IPS-15b (cell line): Measurements from ENCODE around the gene CTSW.

Experiments used
- H3K27me3 ChIP-seq: one replicate; pipeline ENCODE4 v1.6.1; 2013; ENCODE audit warnings: low read length; ENCODE audit not compliant: control insufficient read depth, insufficient read depth
- H3K36me3 ChIP-seq: one replicate; pipeline ENCODE4 v1.6.1; 2013; ENCODE audit warnings: low read length; ENCODE audit not compliant: control insufficient read depth, insufficient read depth
- H3K4me1 ChIP-seq: one replicate; pipeline ENCODE4 v1.6.1; 2013; ENCODE audit warnings: mild to moderate bottlenecking, low read length; ENCODE audit not compliant: control insufficient read depth, insufficient read depth
- H3K4me3 ChIP-seq: one replicate; pipeline ENCODE4 v1.5.1; 2013; ENCODE audit warnings: low read depth, low read length
- H3K9ac ChIP-seq: one replicate; pipeline ENCODE4 v1.6.1; 2013; ENCODE audit warnings: low read depth, mild to moderate bottlenecking, low read length
- H3K9me3 ChIP-seq: one replicate; pipeline ENCODE4 v1.6.1; 2013; ENCODE audit warnings: mild to moderate bottlenecking, low read length; ENCODE audit not compliant: control insufficient read depth, insufficient read depth

Gene CTSW

DNA sequence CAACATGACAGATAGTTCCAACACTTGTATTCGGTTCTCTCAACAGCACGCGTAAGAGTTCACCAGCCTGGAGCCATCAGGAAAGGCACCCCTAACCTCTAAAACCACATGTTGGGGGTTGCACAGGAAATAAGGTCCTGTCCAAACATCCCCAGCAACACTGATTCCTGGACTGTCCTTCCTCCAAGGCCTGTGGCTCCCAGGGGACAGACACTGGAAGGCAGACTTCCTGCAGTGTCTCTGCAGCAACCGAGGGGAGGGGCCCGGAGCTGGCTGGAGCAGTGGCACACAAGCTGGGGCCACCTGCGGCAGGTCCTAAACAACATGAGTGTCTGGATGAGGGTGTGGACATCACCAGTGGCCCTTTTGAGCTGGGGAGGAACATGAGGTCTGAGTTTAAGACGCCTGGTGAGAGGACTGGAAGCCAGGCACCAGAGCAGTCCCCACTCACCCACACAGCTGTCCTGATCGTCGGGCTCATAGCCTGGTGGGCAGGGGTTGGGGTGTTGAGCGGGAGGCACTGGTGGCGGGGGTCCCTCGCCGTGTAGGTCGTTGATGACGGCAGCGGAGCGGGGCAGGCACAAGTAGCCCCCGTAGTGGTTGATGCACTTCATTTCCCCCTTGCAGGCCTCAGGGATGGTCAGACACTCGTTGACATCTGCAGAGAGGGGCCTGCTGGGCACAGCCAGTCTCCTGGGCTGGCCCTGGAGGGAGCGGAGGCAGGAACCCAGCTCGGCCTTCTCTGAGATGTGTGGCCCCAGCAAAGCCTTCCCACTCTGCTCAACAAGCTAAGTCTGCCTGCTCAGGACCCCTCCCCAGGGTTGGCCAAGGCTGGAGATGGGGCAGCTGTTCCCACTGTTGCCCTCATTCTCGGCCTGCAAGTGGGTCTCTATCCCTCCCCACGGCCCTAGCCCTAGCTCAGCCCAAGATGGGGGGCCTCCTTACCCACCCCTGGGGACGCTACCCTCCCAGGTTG lies 8.6 kb upstream of the CTSW start:
- H3K4me3 ChIP-seq: no peak overlapping the region
- H3K9ac ChIP-seq: no peak overlapping the region
- H3K4me1 ChIP-seq: no peaks in the 10 kb centered on the region
- no peaks in the 10 kb centered on the region for H3K9me3 ChIP-seq
- H3K36me3 ChIP-seq: no peaks in the 10 kb centered on the region
- H3K27me3 ChIP-seq: peaks cover 15% of the 10 kb centered on the region

DNA sequence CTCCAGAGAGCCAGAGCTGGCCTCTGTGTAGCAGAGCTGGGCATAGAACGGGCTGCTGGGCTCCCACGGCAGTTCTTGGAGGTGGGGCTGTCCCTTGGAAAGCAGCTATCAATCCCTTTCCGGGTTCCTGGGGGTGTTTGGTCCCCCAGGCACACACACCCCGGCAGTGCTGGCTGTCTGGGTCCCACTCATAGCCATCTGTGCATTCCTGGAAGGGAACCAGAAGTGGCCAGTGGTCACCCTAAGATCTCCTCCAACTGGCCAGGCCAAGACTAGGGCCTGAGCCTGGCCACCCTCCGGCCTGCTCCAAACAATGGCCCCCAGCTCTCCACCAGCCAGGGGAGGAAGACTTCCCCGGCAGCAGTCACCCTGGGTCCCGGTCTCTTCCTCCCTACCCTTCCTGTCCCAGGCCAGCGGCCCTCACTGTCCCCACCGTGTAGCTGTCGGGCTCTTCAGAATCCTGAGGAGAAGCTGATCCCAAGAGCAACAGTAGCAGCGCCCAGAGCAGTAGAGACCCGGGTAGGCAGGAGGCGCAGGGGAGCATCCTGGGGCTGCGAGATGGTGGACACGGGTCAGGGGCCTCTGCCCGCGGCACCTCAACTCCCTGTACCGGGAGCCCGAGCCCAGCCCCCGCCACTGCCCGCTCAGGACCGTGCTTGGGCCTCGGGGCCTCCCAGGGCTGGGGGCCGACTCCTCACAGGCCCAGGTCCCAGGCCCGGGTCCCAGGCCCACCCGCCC lies 7.7 kb upstream of the CTSW start:
- Histone ChIP-seq H3K9me3 (no peaks in the 10 kb centered on the region), H3K9ac (no peak overlapping the region), H3K4me3 (peak overlapping the region; percentile 32), H3K36me3 (no peaks in the 10 kb centered on the region), H3K4me1 (no peaks in the 10 kb centered on the region), H3K27me3 (peaks cover 15% of the 10 kb centered on the region)

DNA sequence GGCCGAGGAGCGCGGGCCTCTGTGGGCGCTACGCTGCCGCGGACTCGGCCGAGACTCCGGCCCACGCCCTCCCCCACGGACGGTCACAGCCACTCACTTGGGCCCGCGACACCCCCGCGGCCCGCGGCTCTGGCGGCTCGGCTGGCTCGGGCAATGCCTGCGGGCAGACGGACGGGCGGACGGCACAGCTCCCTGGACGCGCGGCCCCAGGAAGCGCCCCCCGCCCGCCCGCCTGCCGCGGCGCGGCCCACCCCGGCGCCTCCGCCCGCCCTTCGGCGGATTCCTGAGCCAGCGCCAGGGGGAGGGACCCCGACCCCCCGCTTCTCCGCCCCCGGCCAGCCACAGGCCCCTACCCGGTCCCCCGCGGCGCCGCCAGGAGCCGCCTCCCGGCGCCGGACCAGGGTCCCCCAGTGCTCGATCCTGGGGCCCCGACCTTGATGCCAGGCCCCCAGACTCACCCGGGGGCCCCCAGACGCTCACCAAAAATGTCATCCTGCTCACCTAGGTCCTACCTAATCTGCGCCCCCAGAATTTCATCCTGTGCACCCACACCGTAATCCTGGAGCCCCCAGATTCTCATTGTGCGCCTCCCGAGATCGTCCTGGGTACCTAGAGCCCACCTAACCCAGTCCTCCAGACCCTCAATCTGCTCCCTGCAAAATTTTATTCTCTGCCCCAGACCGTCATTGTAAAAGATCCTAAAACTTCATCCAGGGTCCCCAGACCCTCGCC lies 6.9 kb upstream of the CTSW start, which contains the start of gene EFEMP2:
Gene EFEMP2, minus strand, starts transcription at position 215 of the 732 bp plus-strand sequence. CDS start 446 bp downstream, outside the sequence.
- Histone ChIP-seq H3K9ac (no peak within 1 kb of the TSS), H3K36me3 (no peaks in the 10 kb centered on the region), H3K9me3 (no peaks in the 10 kb centered on the region), H3K4me1 (no peaks in the 10 kb centered on the region), H3K4me3 (peak within 1 kb of the TSS; percentile 82), H3K27me3 (peaks cover 15% of the 10 kb centered on the region)

DNA sequence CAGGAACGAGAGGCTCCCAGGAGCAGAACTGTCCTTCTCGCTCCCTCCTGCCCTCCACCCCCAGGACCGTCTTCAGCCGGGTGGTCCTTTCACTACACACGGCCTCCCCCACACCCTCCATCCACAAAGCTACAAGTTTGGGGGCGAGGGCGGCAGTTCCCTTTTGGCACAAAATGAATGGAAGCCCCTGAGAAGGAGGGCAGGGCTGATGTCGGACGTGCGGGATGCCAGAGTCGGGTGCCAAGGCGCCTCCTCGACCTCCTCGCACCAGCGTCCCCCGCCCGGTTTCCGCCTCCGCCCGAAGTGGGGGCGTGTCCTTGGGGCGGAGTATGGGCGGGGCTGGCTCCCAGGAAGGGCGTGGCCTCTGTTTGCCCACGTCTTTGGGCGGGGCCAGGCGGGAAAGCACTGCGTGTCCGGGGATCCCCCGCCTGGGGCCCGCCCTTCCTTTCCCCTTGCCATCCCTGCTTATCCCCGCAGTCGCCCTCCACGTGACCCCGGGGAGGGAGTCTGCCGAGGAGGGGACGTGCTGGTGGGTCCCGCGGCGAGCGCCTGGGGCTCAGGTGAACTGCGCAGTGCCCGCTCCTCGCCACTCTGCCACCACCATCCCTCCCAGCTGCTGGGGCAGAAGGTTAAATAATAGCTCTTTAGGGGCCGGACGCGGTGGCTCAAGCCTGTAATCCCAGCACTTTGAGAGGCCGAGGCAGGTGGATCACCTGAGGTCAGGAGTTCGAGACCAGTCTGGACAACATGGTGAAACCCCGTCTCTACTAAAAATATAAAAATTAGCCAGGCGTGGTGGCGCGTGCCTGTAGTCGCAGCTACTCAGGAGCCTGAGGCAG lies 6.1 kb upstream of the CTSW start:
- H3K9ac ChIP-seq: no peak overlapping the region

DNA sequence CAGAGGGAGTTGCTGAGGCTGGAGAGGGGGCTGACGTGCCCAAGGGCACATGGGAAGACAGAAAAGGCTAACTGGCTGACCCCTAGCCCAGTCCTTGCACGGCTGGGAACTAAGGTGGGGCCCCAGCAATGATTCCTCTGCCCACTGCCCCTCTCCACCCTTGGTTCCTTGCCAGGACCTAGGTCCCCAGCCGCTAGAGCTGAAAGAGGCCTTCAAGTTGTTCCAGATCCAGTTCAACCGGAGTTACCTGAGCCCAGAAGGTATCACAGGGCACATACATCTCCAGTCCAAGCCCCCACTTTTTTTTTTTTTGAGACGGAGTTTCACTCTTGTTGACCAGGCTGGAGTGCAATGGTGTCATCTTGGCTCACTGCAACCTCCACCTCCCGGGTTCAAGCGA lies 390 bp downstream of the CTSW start:
- Histone ChIP-seq H3K27me3 (no peaks in the 10 kb centered on the region), H3K36me3 (peaks cover 31% of the 10 kb centered on the region), H3K9me3 (no peaks in the 10 kb centered on the region), H3K4me1 (no peaks in the 10 kb centered on the region), H3K9ac (no peak overlapping the region), H3K4me3 (no peak overlapping the region)

More for the DNA sequence above, 6.1 kb upstream of the CTSW start:
- H3K4me1 ChIP-seq: no peaks in the 10 kb centered on the region
- H3K9me3 ChIP-seq: no peaks in the 10 kb centered on the region
- H3K27me3 ChIP-seq: peaks cover 14% of the 10 kb centered on the region
- H3K36me3 ChIP-seq: no peaks in the 10 kb centered on the region
- H3K4me3 ChIP-seq: peak overlapping the region; percentile 82

DNA sequence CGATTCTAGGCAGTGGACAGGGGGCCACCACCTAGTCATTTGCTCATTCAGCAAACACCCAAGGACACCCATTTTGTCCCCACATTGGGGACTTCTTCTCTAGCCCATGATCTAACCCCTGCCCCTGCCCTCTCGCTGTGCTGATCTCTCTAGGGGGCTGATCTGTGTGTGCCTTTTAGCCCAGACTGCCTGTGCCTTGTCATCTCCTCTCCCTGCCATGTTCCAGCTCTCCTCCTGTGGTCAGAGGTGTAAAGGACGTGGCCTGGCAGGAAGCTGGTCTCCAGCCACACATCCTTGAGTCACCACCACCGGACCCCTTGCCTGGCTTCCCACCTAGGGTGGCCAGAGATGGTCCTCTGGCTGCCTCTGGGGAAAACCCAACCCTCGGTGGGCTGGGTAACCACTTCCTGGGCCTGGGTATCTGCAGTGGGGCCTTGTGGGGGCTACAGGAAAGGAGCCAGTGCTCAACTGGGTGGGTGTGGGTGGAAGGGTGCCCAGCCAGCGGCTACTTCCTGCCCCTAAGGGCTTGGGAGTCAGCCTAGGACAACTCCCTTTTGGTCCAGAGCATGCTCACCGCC lies 1.3 kb downstream of the CTSW start:
- no peaks in the 10 kb centered on the region for H3K9me3 ChIP-seq
- no peaks in the 10 kb centered on the region for H3K4me1 ChIP-seq
- no peak overlapping the region for H3K4me3 ChIP-seq
- H3K27me3 ChIP-seq: no peaks in the 10 kb centered on the region
- peaks cover 35% of the 10 kb centered on the region for H3K36me3 ChIP-seq
- H3K9ac ChIP-seq: no peak overlapping the region

DNA sequence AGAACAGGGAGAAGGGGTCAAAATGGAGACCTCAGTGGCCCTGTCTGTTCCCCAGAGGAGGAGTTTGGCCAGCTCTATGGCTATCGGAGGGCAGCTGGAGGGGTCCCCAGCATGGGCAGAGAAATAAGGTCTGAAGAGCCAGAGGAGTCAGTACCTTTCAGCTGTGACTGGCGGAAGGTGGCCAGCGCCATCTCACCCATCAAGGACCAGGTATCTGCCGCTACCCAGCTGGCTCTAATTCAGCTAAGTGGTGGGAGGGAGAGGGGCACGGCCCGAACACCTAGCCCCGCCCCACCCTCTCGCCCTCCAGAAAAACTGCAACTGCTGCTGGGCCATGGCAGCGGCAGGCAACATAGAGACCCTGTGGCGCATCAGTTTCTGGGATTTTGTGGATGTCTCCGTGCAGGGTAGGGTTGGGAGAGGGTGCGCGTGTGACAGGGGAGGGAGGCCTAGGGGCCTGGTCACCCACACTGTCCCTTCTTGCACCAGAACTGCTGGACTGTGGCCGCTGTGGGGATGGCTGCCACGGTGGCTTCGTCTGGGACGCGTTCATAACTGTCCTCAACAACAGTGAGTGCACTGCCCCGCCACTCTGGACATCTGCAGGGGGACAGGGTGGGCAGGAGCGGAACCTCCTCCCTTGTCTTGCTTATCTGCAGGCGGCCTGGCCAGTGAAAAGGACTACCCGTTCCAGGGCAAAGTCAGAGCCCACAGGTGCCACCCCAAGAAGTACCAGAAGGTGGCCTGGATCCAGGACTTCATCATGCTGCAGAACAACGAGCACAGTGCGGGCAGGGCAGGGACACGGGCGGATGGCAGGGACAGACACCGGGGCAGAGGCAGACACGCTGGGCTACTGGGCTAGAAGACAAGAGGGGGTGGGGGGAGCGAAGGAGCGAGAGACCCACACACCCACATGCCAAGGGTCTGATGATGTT lies 2.8 kb downstream of the CTSW start:
- Histone ChIP-seq H3K27me3 (no peaks in the 10 kb centered on the region), H3K9me3 (no peaks in the 10 kb centered on the region), H3K9ac (no peak overlapping the region), H3K4me1 (no peaks in the 10 kb centered on the region), H3K36me3 (peaks cover 38% of the 10 kb centered on the region), H3K4me3 (no peak overlapping the region)

DNA sequence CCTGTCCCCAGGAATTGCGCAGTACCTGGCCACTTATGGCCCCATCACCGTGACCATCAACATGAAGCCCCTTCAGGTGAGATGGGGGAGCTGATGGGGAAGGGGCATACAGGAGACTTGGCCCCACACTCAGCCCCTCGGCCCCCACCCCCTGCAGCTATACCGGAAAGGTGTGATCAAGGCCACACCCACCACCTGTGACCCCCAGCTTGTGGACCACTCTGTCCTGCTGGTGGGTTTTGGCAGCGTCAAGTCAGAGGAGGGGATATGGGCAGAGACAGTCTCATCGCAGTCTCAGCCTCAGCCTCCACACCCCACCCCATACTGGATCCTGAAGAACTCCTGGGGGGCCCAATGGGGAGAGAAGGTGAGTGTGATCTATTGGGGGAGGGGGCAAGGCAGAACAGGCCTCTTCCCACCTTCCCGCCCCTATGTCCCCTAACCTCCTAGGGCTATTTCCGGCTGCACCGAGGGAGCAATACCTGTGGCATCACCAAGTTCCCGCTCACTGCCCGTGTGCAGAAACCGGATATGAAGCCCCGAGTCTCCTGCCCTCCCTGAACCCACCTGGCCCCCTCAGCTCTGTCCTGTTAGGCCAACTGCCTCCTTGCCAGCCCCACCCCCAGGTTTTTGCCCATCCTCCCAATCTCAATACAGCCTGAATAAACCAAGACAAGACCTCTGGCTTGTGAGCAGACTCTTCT lies 3.6 kb downstream of the CTSW start:
- Histone ChIP-seq H3K36me3 (peaks cover 38% of the 10 kb centered on the region), H3K4me1 (no peaks in the 10 kb centered on the region), H3K27me3 (no peaks in the 10 kb centered on the region), H3K9me3 (no peaks in the 10 kb centered on the region), H3K9ac (no peak overlapping the region), H3K4me3 (no peak overlapping the region)

DNA sequence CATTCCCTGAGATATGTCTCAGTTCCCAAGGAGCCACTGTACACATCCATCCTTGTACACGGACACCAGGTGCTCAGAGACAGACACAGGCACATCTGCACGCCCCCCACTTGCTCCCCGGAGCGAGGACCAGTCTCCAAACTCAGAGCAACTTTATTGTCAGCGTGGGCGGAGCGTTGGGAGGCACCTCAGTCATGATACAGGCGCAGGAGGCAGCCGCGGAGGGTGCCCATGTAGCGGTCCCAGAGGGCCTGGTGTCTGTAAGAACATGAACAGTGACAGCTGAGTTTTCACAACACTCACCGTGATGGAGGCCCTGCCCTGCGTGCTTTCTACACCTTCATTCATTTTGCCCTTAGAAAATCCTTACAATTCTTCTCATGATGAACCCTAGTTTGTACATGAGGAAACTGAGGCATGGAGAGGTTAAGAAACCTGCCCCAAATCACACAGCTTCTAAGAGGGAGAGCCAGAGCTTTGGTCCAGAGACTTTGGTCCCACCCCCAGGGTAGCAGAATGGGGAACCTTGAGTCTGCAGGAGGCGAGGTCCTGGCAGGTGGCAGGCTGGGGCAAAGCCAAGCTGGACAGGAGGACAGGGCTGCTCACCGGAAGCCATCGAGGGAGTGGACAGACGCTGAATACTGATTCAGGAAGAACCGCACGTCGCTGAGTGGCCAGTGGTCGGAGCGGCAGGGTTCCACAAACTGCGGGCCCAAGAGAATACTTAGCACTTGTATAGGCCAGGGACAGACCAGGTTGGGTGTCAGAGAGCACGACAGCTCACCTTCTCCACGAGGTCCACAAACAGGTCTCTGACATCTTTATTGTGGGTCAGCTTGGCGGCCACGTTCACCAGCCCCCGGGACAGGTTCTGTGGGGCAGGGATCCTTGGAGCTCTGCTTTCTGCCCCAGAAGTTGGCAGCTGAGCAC lies 4.4 kb downstream of the CTSW start:
- peaks cover 1% of the 10 kb centered on the region for H3K4me1 ChIP-seq
- no peaks in the 10 kb centered on the region for H3K9me3 ChIP-seq
- H3K36me3 ChIP-seq: peaks cover 38% of the 10 kb centered on the region
- H3K27me3 ChIP-seq: peaks cover under 1% of the 10 kb centered on the region
- no peak overlapping the region for H3K9ac ChIP-seq
- no peak overlapping the region for H3K4me3 ChIP-seq
